RWPE1 (cell line): ENCODE data around the gene CHST10.

Experiments
- CTCF ChIA-PET: fragments of 350-600 bp; sonication (Branson Sonifier 250); formaldehyde crosslinking; extraction: SDS; loops from one replicate; lab custom pipeline; 2021; lab: Yijun Ruan, JAX
- POLR2A ChIA-PET: fragments of 400-600 bp; formaldehyde crosslinking; extraction: SDS; loops from one replicate; lab custom pipeline; 2020; ENCODE audit warnings: antibody characterized with exemption; ENCODE audit not compliant: low non-redundant PET; lab: Yijun Ruan, JAX
- DNase-seq: peaks from one replicate; pipeline ENCODE4 v3.0.0; 2012; ENCODE audit warnings: low spot score
- H3K27ac ChIP-seq: fragments of 450-650 bp; 2 replicates; pipeline ENCODE4 v1.5.1; 2017
- CTCF ChIP-seq: fragments of 450-650 bp; conservative IDR thresholded peaks from 2 replicates; pipeline ENCODE4 v1.5.1; 2017; ENCODE audit warnings: low read depth, mild to moderate bottlenecking

CHST10 gene

DNA sequence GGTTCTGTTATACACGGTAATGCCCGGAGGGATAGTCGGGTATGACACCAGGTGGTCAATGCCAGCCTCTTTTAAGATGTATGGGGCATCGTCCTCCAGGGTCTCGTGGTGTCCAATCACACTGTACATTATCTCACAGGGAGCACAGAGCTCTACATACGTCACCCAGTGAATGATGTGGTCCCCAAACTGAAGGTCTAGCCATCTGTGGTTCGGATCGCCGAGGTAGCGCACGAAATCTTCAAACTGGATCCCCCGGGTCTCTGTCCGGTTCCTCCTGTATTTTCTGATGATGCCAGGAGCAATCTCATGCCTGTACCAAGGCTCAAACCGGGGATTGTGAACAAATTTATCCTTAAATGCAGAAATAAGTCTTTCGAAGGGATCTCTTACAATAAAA, 24.1 kb downstream of the CHST10 start:
- POLR2A ChIA-PET = no interaction called here
- H3K27ac ChIP-seq = no peak overlapping the region
- no peak for TF ChIP-seq CTCF
- CTCF ChIA-PET = no interaction called here
- DNase-seq = no peak

- ChIA-PET CTCF (no interaction called here), POLR2A (no interaction called here)
- no peak for DNase-seq
- no peak overlapping the region for H3K27ac ChIP-seq
- no peak for TF ChIP-seq CTCF
Observed at GRCh38 chr2:100392715-100393114, 24.8 kb downstream of the CHST10 start.

DNA sequence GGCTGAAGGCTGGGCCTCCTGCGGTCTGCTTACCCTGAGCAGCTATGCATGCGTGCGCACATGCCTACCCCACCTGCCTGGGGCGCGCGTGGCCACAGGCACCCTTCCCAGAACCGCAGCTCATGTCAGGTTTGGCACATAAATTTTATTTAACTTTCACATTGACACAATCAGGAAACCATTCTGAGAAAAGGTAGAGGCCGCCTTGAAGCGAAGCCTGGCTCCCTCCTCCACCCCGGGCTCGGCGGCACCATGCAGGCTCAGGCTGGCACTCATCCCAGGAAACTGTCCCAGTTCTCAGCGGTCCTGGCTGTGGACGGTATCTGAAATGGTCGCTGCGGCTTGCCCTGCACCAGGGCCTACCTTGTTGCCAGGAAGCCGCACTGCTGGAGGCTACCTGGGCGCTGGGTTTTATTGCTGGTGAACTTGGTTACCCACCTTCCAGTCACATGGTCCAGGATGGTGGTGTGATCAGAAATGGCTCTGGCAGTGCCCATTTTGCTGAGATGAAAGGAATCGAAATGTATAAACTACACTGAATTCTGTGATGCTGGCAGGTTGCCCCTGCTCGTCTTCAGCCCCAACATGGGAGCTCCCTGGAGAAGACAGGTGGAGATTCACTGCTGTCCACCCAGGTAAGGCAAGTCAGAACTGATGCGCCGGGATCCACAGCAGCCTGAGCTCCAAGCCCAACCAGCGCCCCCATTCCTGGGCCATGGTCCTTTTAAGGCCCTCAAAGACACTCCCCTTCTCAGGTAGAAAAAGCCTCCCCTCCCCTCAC, 25.5 kb downstream of the CHST10 start:
- H3K27ac ChIP-seq = no peak overlapping the region
- POLR2A ChIA-PET = no interaction called here
- no peak for DNase-seq
- CTCF ChIA-PET = no interaction called here
- TF ChIP-seq CTCF = no peak

DNA sequence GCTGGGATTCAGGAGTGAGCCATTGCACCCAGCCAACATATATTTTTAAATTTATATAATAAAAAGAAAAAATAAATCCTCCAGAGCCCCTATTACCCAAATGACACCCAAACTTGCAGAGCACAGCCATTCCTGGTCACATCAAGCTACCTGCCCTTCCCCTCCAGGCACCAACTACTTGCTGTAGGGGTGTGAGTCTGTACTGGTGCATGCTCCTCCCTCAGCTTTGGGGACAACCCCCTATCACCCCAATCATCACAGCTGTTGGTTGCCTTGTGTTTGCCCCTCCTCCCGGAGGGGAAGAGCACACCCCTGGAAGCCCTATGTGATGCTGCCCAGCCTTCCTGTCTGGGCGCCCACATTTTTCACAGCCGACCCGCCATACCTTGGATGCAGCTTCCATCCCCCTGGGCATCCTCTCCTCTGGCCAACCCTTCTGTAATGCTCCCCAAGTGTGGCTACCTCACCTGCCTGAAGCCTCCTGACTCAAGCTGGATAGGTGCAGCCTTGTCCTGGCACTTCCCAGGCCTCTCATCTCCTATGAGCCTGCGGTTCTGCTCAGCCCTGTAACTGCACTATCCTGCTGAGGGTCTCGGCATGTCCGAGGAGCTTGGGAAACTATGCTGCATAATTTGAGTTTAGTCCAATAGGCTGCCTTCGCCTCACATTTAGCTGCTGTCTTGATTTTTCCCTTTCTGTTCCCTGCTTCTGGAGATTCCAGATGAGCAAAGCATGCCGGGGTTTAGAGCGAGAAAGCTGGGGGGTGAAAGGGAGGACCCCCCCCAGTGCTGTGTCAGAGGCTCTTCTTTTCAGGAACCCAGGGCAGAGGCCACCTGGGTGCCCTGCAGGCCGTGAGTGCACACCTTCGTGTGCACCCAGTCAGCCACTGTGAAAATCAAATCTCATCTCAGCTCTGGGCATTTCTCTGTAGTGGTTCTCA, 27.2 kb downstream of the CHST10 start:
- no peak for TF ChIP-seq CTCF
- ChIA-PET CTCF (interaction anchor here (0.6 to 0.7 kb wide), 2 partner anchors 92 to 222 kb away, joined by 3 read pairs; no protein-coding TSS in a partner anchor), POLR2A (no interaction called here)
- no peak overlapping the region for H3K27ac ChIP-seq
- DNase-seq = no peak

GRCh38 chr2:100388703-100389102, 28.8 kb downstream of the CHST10 start:
- ChIA-PET CTCF (no interaction called here), POLR2A (no interaction called here)
- TF ChIP-seq CTCF = no peak
- no peak overlapping the region for H3K27ac ChIP-seq
- DNase-seq = no peak

GRCh38 chr2:100383954-100384353, 33.5 kb downstream of the CHST10 start:
- no peak overlapping the region for H3K27ac ChIP-seq
- ChIA-PET CTCF (no interaction called here), POLR2A (interaction anchor here (0.6 kb wide), 1 partner anchor 600 kb away, joined by 3 read pairs; no protein-coding TSS in a partner anchor)
- no peak for TF ChIP-seq CTCF
- DNase-seq = no peak
